ENCODE data around the gene PROX1.

DNA sequence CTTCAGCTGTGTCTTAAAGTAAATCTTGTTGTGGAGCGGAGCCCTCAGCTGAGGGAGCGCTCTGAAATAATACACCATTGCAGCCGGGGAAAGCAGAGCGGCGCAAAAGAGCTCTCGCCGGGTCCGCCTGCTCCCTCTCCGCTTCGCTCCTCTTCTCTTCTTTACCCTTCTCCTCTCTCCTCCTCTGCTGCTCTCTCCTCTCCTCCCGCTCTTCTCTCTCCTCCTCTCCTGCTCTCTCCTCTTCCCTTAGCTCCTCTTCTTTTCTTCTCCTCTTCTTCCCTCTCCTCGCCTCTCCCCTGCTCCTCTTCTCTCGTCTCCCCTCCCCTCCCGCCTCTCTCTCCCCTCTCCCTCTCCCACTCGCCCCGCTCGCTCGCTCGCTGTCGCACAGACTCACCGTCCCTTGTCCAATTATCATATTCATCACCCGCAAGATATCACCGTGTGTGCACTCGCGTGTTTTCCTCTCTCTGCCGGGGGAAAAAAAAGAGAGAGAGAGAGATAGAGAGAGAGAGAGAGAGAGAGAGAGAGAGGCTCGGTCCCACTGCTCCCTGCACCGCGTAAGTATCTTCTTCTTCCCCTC lies at the start of gene PROX1:
- TF ChIP-seq, protein P1, sequence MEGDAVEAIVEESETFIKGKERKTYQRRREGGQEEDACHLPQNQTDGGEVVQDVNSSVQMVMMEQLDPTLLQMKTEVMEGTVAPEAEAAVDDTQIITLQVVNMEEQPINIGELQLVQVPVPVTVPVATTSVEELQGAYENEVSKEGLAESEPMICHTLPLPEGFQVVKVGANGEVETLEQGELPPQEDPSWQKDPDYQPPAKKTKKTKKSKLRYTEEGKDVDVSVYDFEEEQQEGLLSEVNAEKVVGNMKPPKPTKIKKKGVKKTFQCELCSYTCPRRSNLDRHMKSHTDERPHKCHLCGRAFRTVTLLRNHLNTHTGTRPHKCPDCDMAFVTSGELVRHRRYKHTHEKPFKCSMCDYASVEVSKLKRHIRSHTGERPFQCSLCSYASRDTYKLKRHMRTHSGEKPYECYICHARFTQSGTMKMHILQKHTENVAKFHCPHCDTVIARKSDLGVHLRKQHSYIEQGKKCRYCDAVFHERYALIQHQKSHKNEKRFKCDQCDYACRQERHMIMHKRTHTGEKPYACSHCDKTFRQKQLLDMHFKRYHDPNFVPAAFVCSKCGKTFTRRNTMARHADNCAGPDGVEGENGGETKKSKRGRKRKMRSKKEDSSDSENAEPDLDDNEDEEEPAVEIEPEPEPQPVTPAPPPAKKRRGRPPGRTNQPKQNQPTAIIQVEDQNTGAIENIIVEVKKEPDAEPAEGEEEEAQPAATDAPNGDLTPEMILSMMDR (IDR thresholded peaks at IDR 0.05; ENCODE audit: low read length), result 0 out of 2 replicates have a peak, but pooled peaks have one; percentile 8
- TF ChIP-seq EZH2 (IDR thresholded peaks at IDR 0.05; ENCODE audit: borderline replicate concordance, low read length), result no peak
